HG03378 (cell line): ENCODE measurements around the gene IL10.
"Not testable (repeated sequence)": the region's sequence is repeated elsewhere in the genome, so short reads cannot be mapped to it uniquely, and the experiment has no call there.

Experiments used
- ATAC-seq: cut with Tn5 transposase; IDR thresholded peaks from one replicate; pipeline ENCODE4 v1.9.1; 2021; ENCODE audit warnings: mild to moderate bottlenecking, moderate library complexity; ENCODE audit not compliant: unreplicated experiment

The IL10 gene

GRCh38 chr1:206768472-206769303, 3.6 kb downstream of the IL10 start:
- peak; percentile 9 for ATAC-seq

GRCh38 chr1:206766251-206766856, 5.9 kb downstream of the IL10 start:
- peak; percentile 42 for ATAC-seq

GRCh38 chr1:206765771-206766170, 6.5 kb downstream of the IL10 start:
- not testable (repeated sequence) for ATAC-seq

- not testable (repeated sequence) for ATAC-seq
These were observed 9.4 kb downstream of the IL10 start for GRCh38 chr1:206762741-206763364.

- ATAC-seq: no peak
These were observed 11.0 kb downstream of the IL10 start for GRCh38 chr1:206761159-206761768.

- no peak for ATAC-seq
These were observed 11.7 kb downstream of the IL10 start for GRCh38 chr1:206760590-206760989.

- no peak for ATAC-seq
These were observed 14.6 kb downstream of the IL10 start for GRCh38 chr1:206757524-206758266.

- ATAC-seq: no peak
These were observed 18.3 kb downstream of the IL10 start for GRCh38 chr1:206754011-206754410.

- ATAC-seq: no peak
These were observed 19.2 kb downstream of the IL10 start for GRCh38 chr1:206753141-206753540.

- ATAC-seq: no peak
These were observed 19.8 kb downstream of the IL10 start for GRCh38 chr1:206752481-206752880.

GRCh38 chr1:206751891-206752290, 20.4 kb downstream of the IL10 start:
- no peak for ATAC-seq

- no peak for ATAC-seq
These were observed 23.8 kb downstream of the IL10 start for GRCh38 chr1:206748348-206749030.

GRCh38 chr1:206745301-206745700, 27.0 kb downstream of the IL10 start:
- ATAC-seq: no peak

GRCh38 chr1:206744683-206745082, 27.6 kb downstream of the IL10 start:
- ATAC-seq: no peak

- ATAC-seq: no peak
These were observed 29.4 kb downstream of the IL10 start for GRCh38 chr1:206742719-206743383.

GRCh38 chr1:206741142-206741701, 31.1 kb downstream of the IL10 start:
- ATAC-seq: no peak

- ATAC-seq: peak; percentile 83
These were observed 32.8 kb downstream of the IL10 start for GRCh38 chr1:206739411-206740076.

GRCh38 chr1:206738370-206739366, 33.6 kb downstream of the IL10 start:
- ATAC-seq: no peak
